22Rv1 (cell line): Measurements from ENCODE around the gene PLA2G2F.

Experiments used
- H3K27ac ChIP-seq: fragments of 450-650 bp; 2 replicates; pipeline ENCODE4 v1.5.1; 2017
- ZFX ChIP-seq: fragments of 450-650 bp; IDR thresholded peaks from 2 replicates; pipeline ENCODE4 v1.6.1; 2017; ENCODE audit warnings: antibody characterized with exemption, borderline replicate concordance
- TF ChIP-seq, protein P1 (sequence below): fragments of 450-650 bp; IDR thresholded peaks from 2 replicates; pipeline ENCODE4 v1.5.1; 2017; ENCODE audit warnings: mild to moderate bottlenecking

Gene PLA2G2F

DNA sequence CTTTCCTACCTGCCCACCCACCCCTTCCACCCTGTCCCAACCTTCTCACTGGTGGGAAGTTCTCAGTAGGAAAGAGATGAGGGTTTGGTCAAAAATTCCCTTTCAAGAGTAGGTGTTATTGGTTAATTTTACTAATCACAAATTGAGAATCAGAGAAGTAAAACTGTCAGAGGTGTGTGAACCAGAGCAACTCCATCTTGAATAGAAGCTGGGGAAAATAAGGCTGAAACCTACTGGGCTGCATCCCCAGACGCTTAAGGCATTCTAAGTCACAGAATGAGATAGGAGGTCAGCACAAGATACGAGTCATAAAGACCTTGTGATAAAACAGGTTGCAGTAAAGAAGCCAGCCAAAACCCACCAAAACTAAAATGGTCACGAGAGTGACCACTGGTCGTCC is 31.3 kb upstream of the PLA2G2F start:
- no peak overlapping the region for H3K27ac ChIP-seq
- TF ChIP-seq ZFX = no peak
- TF ChIP-seq, protein P1, sequence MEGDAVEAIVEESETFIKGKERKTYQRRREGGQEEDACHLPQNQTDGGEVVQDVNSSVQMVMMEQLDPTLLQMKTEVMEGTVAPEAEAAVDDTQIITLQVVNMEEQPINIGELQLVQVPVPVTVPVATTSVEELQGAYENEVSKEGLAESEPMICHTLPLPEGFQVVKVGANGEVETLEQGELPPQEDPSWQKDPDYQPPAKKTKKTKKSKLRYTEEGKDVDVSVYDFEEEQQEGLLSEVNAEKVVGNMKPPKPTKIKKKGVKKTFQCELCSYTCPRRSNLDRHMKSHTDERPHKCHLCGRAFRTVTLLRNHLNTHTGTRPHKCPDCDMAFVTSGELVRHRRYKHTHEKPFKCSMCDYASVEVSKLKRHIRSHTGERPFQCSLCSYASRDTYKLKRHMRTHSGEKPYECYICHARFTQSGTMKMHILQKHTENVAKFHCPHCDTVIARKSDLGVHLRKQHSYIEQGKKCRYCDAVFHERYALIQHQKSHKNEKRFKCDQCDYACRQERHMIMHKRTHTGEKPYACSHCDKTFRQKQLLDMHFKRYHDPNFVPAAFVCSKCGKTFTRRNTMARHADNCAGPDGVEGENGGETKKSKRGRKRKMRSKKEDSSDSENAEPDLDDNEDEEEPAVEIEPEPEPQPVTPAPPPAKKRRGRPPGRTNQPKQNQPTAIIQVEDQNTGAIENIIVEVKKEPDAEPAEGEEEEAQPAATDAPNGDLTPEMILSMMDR = no peak

DNA sequence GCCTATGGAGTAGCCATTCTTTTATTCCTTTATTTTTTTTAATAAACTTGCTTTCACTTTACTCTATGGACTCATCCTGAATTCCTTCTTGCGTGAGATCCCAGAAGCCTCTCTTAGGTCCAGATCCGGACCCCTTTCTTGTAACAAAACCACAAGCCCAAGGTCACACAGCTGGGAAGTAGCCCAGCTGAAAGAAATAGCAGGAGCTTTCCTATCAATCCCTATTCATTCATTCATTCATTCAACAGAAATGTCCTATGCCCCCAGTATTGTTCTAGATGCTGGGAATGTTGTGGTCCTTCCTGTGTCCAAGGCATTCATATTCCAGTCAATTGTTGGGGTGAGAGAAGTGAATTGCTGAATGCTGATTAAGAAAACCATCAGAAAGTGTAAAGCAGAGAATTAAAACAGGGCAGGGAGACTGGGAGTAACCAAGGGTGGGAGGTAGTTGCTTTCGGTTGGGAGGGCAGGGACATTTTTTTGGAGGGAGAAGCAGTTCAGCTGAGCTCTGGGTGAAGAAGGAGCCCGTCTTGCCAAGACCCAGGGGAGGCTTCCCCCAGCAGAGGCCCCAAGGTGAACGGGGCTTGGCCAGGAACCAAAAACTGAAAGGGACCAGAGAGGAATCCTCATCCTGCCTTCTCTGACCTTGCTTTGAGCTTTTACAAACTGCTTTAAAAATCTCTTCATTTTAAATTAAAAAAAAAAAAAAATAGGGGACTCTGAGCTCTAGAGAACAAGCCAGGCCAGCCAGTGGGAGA is 30.6 kb upstream of the PLA2G2F start:
- TF ChIP-seq ZFX = no peak
- TF ChIP-seq, protein P1 = no peak

DNA sequence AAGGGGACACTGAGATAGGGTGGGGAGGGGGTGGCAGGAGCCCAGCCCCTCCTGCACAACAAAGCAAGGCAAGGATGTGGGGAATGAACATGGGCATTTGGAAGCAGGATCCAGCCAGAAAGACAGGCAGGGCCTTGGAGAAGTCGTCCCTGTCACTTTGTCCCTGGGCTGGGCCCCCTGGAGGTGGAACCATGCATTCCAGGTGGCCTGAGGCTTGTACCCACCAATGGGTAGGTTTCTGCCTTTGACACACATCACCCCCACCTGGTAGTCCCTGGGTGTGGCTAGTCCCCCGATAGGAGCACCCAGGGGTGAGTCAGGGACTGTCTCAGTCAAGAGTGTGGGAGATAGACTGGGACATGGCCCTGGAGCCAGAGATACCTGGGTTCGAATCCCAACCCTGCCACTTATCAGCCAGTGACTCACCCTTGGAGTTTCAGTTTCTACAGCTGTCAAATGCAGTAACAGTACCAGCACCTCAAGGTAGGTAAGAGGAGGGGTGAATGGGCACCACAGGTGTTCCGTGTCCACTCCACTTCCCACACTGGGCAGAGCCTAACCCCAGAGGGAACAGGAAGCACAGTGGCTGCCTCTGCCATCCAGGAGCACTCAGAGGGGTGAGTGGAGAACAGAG is 29.8 kb upstream of the PLA2G2F start:
- H3K27ac ChIP-seq = no peak overlapping the region
- TF ChIP-seq, protein P1 = no peak
- TF ChIP-seq ZFX = no peak

More for the DNA sequence above, 30.6 kb upstream of the PLA2G2F start:
- no peak overlapping the region for H3K27ac ChIP-seq

DNA sequence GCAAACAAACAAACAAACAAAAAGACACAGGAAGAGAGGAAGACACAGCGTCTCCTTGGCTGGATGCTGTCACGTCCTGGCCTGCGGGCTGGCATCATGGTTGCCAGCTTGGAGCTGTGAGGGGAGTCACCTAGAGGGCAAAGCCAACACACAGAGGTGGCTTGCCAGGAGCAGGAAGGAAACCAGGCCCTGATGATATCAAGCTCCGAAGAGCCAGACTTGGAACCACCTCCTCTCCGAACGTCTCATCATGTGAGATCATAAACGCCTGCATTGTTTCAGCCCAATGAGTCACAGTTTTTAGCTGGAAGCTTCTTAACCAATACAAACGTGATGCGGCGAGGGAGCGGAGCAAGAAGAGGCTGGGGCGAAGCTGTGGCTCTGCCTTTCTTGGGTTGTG is 28.4 kb upstream of the PLA2G2F start:
- H3K27ac ChIP-seq = no peak overlapping the region
- TF ChIP-seq, protein P1 = no peak
- no peak for TF ChIP-seq ZFX

DNA sequence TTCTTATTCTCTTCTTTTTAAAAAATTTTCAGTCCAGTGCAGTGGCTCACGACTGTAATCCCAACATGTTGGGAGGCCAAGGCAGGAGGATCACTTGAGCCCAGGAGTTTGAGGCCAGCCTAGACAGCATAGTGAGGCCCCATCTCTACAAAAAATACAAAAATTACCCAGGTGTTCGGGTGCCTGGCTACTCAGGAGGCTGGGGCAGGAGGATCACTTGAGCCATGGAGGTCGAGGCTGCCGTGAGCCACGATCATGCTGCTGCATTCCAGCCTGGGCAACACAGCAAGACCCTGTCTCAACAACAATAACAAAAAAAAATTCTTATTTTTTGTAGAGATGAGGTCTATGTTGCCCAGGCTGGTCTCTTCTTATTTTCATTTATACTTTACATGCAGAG is 27.7 kb upstream of the PLA2G2F start:
- H3K27ac ChIP-seq = no peak overlapping the region

DNA sequence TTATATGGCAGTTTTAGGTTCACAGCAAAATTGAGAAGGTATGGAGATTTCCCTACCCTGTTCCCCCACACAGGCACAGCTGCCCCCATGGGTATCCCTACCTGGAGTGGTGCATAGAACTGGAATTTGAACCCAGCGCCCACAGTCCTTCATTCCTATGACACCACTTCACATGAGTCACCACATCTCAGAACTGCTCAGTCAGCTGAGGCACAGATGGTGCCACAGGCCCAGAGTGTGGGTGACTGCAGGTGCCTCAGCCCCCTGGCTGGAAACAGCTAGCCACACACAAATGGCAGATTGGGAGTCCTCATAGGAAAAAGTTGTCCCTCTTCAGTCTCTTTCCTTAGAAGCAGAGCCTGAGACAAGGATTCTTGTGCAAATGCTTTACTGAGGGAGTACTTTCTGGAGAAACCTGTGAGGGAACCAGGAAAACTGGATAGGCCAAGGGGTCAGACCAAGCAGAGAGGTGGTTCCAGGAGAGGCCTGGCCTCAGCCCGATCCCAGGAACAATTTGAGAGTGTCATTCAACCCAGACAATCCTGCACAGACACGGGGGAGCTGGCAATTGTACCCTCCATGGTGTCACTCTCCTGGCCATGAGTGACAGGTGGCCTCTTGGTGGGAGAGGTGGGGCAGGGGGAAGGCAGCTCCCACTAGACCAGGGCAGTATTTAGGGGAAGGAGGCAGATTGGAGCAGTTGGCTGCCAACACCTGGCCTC is 26.7 kb upstream of the PLA2G2F start:
- no peak overlapping the region for H3K27ac ChIP-seq
- TF ChIP-seq ZFX = no peak
- TF ChIP-seq, protein P1 = no peak

More for the DNA sequence above, 27.7 kb upstream of the PLA2G2F start:
- no peak for TF ChIP-seq ZFX
- TF ChIP-seq, protein P1 = no peak

DNA sequence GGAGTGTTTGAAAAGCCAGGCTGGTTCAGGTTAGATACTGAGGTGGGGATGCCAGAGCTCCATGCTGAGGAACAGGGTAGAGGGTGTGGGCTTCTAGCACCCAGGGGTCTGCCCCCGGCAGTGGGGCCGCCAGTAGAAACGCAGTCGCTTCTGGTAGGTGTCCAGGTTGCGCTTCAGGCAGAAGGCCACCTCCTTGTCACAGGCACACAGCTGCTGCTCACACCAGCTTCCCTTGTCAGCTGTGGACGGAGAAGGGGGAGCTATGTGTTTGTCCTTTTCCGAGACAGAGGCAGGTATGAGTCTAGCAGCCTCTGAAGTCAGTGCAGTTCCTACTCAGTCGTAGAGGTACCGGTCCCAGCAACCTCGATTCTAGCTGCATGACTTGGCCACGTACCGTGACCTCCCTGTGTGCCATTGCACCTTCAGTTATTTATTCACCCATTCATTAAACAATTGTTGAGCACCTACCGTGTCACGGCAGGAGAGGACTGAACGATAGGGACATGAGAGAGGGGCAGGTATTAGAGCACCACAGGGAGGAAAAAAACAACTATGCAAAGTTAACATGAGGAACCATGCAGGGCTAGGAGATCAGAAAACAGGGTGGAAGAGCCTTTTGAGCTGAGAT is 25.0 kb upstream of the PLA2G2F start:
- no peak overlapping the region for H3K27ac ChIP-seq
- TF ChIP-seq ZFX = no peak
- TF ChIP-seq, protein P1 = no peak
